CD4-positive, alpha-beta memory T cell (primary cell): ENCODE data around the gene RALGAPA2. TPM values are rescaled to one million over a fixed set of nuclear protein-coding genes. Genes with fewer than 3 reads are reported as not detected.

Experiments used
- CTCF ChIA-PET: fragments of 350-600 bp; sonication (Branson Sonifier 250); formaldehyde crosslinking; loops from one replicate; lab custom pipeline; 2021; ENCODE audit warnings: inconsistent platforms; ENCODE audit not compliant: partially characterized antibody; lab: Charles Lee
- POLR2A ChIA-PET: fragments of 350-600 bp; sonication (Branson Sonifier 250); formaldehyde crosslinking; loops from one replicate; lab custom pipeline; 2021; ENCODE audit not compliant: partially characterized antibody; lab: Charles Lee
- DNase-seq, 5 donors: peaks; one replicate each; pipeline versions ENCODE4 v3.0.0 to v3.0.0-alpha.2; 2020 to 2022; ENCODE audit warnings: mixed read lengths in 1 of 5
- H3K27ac ChIP-seq: one replicate; pipeline ENCODE4 v1.7.0; 2013; ENCODE audit warnings: low read depth, low read length
- H3K27me3 ChIP-seq: 2 replicates; pipeline ENCODE4 v1.7.0; 2013; ENCODE audit warnings: mild to moderate bottlenecking, low read length, moderate library complexity; ENCODE audit not compliant: insufficient read depth
- H3K36me3 ChIP-seq: 2 replicates; pipeline ENCODE4 v1.7.0; 2013; ENCODE audit warnings: mild to moderate bottlenecking, low read length, moderate library complexity; ENCODE audit not compliant: insufficient read depth
- H3K4me1 ChIP-seq: 2 replicates; pipeline ENCODE4 v1.7.0; 2013; ENCODE audit warnings: mild to moderate bottlenecking, low read length, moderate library complexity; ENCODE audit not compliant: insufficient read depth
- H3K4me3 ChIP-seq, 2 donors: one replicate each; pipeline ENCODE4 v1.7.0; 2013; ENCODE audit warnings: low read length in 2 of 2, mild to moderate bottlenecking in 1 of 2
- H3K9me3 ChIP-seq, 2 donors: one replicate each; pipeline ENCODE4 v1.7.0; 2013; ENCODE audit warnings: low read length in 2 of 2, control low read depth in 1 of 2; ENCODE audit not compliant: control insufficient read depth in 1 of 2
- H3K27ac Mint-ChIP-seq, 7 donors: one replicate each; pipeline ENCODE4 v1.8.0; 2020 to 2021; ENCODE audit warnings: mixed read lengths in 7 of 7, mild to moderate bottlenecking in 6 of 7, inconsistent platforms in 3 of 7, moderate library complexity in 3 of 7
- H3K27me3 Mint-ChIP-seq, 2 donors: one replicate each; pipeline ENCODE4 v1.8.0; 2020 to 2021; ENCODE audit warnings: mixed read lengths in 2 of 2
- H3K36me3 Mint-ChIP-seq, 2 donors: one replicate each; pipeline ENCODE4 v1.8.0; 2020 to 2021; ENCODE audit warnings: mixed read lengths in 2 of 2, inconsistent platforms in 1 of 2, mild to moderate bottlenecking in 1 of 2
- H3K4me1 Mint-ChIP-seq, 4 donors: one replicate each; pipeline ENCODE4 v1.8.0; 2020 to 2021; ENCODE audit warnings: mixed read lengths in 4 of 4, mild to moderate bottlenecking in 1 of 4
- H3K4me3 Mint-ChIP-seq, 8 donors: one replicate each; pipeline ENCODE4 v1.8.0; 2020 to 2021; ENCODE audit warnings: mixed read lengths in 8 of 8, mild to moderate bottlenecking in 7 of 8, moderate library complexity in 6 of 8, inconsistent platforms in 3 of 8
- H3K9me3 Mint-ChIP-seq, 8 donors: one replicate each; pipeline ENCODE4 v1.8.0; 2020 to 2021; ENCODE audit warnings: mixed read lengths in 8 of 8, mild to moderate bottlenecking in 5 of 8, inconsistent platforms in 3 of 8, moderate library complexity in 1 of 8
- intact Hi-C: fragments of 100-400 bp; cut with micrococcal nuclease; formaldehyde crosslinking; loops from one replicate; pipeline ENCODE4 v1.15.1; 2023
- polyA plus RNA-seq, 2 donors: library from polyadenylated mRNA; unstranded; fragments of 300-500 nt; fragmentation: Illumina TruSeq; gene quantifications; one replicate each; pipeline ENCODE4 v1.2.3, GENCODE V29; 2021
- total RNA-seq, 2 experiments: library from RNA; stranded (reverse); gene quantifications; one replicate each; pipeline ENCODE4 v1.2.3, GENCODE V29; 2021

Gene RALGAPA2
- total and polyA plus RNA-seq, 4 experiments from 2014 or later = 1.6 to 36.3 (median 21.5) TPM

DNA sequence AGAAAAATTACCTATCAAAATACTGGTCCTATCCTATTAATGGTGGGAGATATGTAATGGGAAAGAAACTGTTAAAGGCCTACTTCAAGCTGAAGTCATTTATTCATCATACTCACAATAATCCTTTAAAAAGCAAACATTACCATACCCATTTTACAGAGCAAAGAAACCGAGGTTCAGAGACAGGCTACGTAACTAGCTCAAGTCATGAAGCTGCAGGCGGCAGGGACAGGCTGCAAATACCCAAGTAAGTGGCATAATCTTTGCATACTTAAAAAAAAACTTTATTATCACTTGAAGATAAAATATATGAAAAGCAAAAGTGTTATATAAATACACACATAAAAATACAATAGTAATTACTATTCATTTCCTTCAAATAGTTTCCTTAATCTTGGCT, 2.6 kb downstream of the RALGAPA2 start:
- H3K36me3 Mint-ChIP-seq = peaks cover 9 to 11% of the 10 kb centered on the region in 2 donors
- no peaks in the 10 kb centered on the region for H3K9me3 Mint-ChIP-seq
- no peaks in the 10 kb centered on the region for H3K36me3 ChIP-seq
- DNase-seq = no peak
- no peak overlapping the region for H3K4me3 ChIP-seq
- H3K4me1 ChIP-seq = peaks cover 17% of the 10 kb centered on the region
- ChIA-PET POLR2A (no interaction called here), CTCF (no interaction called here)
- H3K4me1 Mint-ChIP-seq = peaks cover 31 to 48% (median 41%) of the 10 kb centered on the region in 4 donors
- H3K27me3 Mint-ChIP-seq = no peaks in the 10 kb centered on the region
- no peaks in the 10 kb centered on the region for H3K9me3 ChIP-seq
- H3K27ac Mint-ChIP-seq = peak overlapping the region in 4 of 7 donors; percentile 15 to 94 (median 62)
- no peaks in the 10 kb centered on the region for H3K27me3 ChIP-seq
- H3K4me3 Mint-ChIP-seq = peak overlapping the region in 4 of 8 donors; percentile 82 to 95 (median 92)
- intact Hi-C loops = loop anchor here (5.0 to 10.0 kb wide), 4 partner anchors 417 to 1918 kb away; partner anchors contain the start of genes KIZ and NAA20
- H3K27ac ChIP-seq = no peak overlapping the region

DNA sequence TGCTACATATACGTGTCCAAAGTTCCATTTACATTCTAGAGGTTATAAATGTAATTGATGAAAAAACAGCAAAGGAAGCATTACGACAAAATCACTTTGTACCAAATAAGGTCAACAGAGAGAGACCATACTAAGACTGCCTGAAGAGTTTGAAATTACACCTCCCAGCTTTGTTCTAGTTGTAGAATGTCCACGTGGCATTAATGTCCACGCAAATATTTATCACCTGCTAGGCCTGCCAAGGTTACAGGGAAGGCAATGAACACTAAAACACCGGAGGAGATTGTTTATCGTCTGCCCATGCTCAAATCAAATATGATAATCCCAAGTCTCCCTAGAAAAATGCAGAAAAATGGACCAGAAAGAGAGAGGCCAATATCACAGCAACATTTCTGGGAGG, 6.2 kb downstream of the RALGAPA2 start:
- no peak for DNase-seq
- Histone ChIP-seq H3K27me3 (no peaks in the 10 kb centered on the region), H3K9me3 (no peaks in the 10 kb centered on the region), H3K4me3 (no peak overlapping the region), H3K4me1 (peaks cover 12% of the 10 kb centered on the region), H3K27ac (no peak overlapping the region), H3K36me3 (no peaks in the 10 kb centered on the region)
- CTCF ChIA-PET = no interaction called here
- Mint-ChIP-seq H3K27me3 (no peaks in the 10 kb centered on the region), H3K4me3 (no peak overlapping the region), H3K27ac (no peak overlapping the region), H3K9me3 (no peaks in the 10 kb centered on the region), H3K36me3 (peaks cover 3 to 12% of the 10 kb centered on the region in 2 donors), H3K4me1 (peaks cover 33 to 49% (median 44%) of the 10 kb centered on the region in 4 donors)
- POLR2A ChIA-PET = no interaction called here
- intact Hi-C loops = no loop called here

DNA sequence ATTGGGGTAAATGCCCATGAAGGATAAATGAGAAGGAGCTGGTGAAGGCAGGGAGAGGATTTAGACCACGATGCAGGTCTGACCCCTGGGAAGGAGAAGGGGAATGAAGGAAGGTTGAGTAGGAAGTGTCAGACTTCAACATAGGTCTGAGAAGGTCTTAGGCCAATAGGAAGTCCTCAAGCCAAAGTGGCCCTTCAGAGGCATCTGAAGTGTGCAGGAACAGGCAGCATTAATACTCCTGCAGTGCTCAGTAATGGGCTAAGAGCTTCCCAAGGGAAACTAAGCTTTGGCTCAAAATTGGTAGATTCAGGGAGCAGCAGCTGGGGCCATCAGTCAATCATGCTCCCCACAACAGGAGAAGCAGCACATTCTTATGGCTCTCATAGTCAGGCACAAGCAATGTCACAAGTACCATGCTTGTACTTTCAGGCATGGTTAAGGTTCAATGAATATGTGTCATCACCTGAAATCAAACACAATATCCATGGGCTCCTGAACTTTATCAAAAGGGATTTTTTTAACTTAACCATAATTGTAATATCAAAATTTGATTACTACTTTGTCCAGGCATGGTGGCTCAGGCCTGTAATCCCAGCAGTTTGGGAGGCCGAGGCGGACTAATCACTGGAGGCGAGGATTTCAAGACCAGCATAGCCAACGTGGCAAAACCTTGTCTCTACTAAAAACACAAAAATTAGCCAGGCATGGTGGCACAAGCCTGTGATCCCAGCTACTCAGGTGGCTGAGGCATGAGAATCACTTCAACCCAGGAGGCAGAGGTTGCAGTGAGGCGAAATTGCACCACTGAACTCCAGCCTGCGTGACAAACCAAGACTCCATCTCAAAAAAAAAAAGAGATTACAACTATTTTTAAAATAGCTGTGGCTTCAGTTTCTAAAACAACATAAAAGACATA, 9.9 kb downstream of the RALGAPA2 start:
- Histone ChIP-seq H3K4me3 (no peak overlapping the region), H3K27me3 (no peaks in the 10 kb centered on the region), H3K9me3 (no peaks in the 10 kb centered on the region), H3K36me3 (no peaks in the 10 kb centered on the region), H3K27ac (no peak overlapping the region), H3K4me1 (no peaks in the 10 kb centered on the region)
- Mint-ChIP-seq H3K27me3 (no peaks in the 10 kb centered on the region), H3K9me3 (no peaks in the 10 kb centered on the region), H3K4me3 (no peak overlapping the region), H3K36me3 (peaks cover 0 to 12% of the 10 kb centered on the region in 2 donors), H3K4me1 (peaks cover 21 to 40% (median 30%) of the 10 kb centered on the region in 4 donors), H3K27ac (peak overlapping the region in 1 of 7 donors; percentile 5)
- intact Hi-C loops = no loop called here
- ChIA-PET CTCF (interaction anchor here (1.4 kb wide), 1 partner anchor 9 kb away, joined by 5 read pairs; no protein-coding TSS in a partner anchor), POLR2A (interaction anchor here (0.6 kb wide), 2 partner anchors 10 to 626 kb away, joined by 3 to 5 read pairs; partner anchors contain the start of gene RALGAPA2)
- no peak for DNase-seq

DNA sequence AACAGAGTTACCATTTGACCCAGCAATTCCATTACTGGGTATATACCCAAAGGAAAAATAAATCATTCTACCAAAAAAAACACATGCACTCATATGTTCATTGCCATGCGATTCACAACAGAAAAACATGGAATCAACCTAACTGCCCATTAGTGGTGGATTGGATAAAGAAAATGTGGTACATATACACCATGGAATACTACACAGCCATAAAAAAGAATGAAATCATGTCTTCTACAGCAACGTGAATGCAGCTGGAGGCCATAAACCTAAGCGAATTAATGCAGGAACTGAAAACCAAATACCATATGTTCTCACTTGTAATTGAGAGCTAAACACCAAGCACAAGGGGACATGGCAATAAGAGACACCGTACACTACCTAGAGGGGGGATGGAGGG, 12.5 kb downstream of the RALGAPA2 start:
- H3K4me1 Mint-ChIP-seq = peaks cover 19 to 40% (median 32%) of the 10 kb centered on the region in 4 donors
- Histone ChIP-seq H3K4me1 (no peaks in the 10 kb centered on the region), H3K36me3 (no peaks in the 10 kb centered on the region), H3K27ac (no peak overlapping the region), H3K27me3 (no peaks in the 10 kb centered on the region), H3K4me3 (no peak overlapping the region), H3K9me3 (no peaks in the 10 kb centered on the region)
- POLR2A ChIA-PET = no interaction called here
- H3K27ac Mint-ChIP-seq = no peak overlapping the region
- H3K27me3 Mint-ChIP-seq = no peaks in the 10 kb centered on the region
- no peak overlapping the region for H3K4me3 Mint-ChIP-seq
- CTCF ChIA-PET = interaction anchor here (1.1 kb wide), 1 partner anchor 9 kb away, joined by 3 read pairs; no protein-coding TSS in a partner anchor
- peaks cover 3 to 4% of the 10 kb centered on the region in 2 donors for H3K36me3 Mint-ChIP-seq
- intact Hi-C loops = no loop called here
- DNase-seq = no peak
- H3K9me3 Mint-ChIP-seq = no peaks in the 10 kb centered on the region

- no peak for DNase-seq
- CTCF ChIA-PET = no interaction called here
- H3K4me3 Mint-ChIP-seq = no peak overlapping the region
- Histone ChIP-seq H3K27me3 (no peaks in the 10 kb centered on the region), H3K4me3 (no peak overlapping the region), H3K36me3 (no peaks in the 10 kb centered on the region), H3K4me1 (no peaks in the 10 kb centered on the region), H3K27ac (no peak overlapping the region), H3K9me3 (no peaks in the 10 kb centered on the region)
- POLR2A ChIA-PET = no interaction called here
- peaks cover 3 to 4% of the 10 kb centered on the region in 2 donors for H3K36me3 Mint-ChIP-seq
- intact Hi-C loops = no loop called here
- peaks cover 16 to 34% (median 27%) of the 10 kb centered on the region in 4 donors for H3K4me1 Mint-ChIP-seq
- H3K27me3 Mint-ChIP-seq = no peaks in the 10 kb centered on the region
- H3K27ac Mint-ChIP-seq = no peak overlapping the region
- H3K9me3 Mint-ChIP-seq = no peaks in the 10 kb centered on the region
Observed at GRCh38 chr20:20699144-20699543, 13.3 kb downstream of the RALGAPA2 start.

DNA sequence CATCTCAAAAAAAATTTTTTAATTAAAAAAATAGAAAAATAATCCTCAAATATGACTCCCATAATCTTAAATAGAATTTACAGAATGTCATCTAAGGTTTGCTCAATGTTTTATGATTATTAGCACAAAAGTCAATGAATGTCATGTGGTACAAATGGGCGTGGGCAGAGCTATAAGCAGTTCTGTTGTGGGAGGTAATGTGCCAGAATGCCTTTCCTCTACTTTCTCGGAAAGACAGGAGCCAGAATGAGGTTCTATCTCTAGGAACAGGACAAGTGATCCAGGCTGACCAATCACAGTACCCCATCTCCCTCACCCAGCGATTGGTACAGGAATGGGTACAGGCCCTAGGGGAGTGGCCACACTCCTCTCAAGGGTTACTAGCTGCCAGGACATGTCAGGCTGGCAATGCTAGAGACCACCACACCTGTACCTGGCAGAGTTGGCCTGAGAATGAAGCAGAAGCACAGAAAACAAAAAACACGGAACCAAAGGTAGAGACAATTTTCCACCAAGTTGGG, 15.1 kb downstream of the RALGAPA2 start:
- H3K9me3 ChIP-seq = no peaks in the 10 kb centered on the region
- peak overlapping the region in 1 of 7 donors; percentile 37 for H3K27ac Mint-ChIP-seq
- no peaks in the 10 kb centered on the region for H3K27me3 Mint-ChIP-seq
- peaks cover 15 to 36% (median 24%) of the 10 kb centered on the region in 4 donors for H3K4me1 Mint-ChIP-seq
- H3K4me1 ChIP-seq = no peaks in the 10 kb centered on the region
- H3K27me3 ChIP-seq = no peaks in the 10 kb centered on the region
- intact Hi-C loops = no loop called here
- no peaks in the 10 kb centered on the region for H3K36me3 ChIP-seq
- ChIA-PET POLR2A (no interaction called here), CTCF (no interaction called here)
- H3K9me3 Mint-ChIP-seq = no peaks in the 10 kb centered on the region
- no peak overlapping the region for H3K27ac ChIP-seq
- H3K4me3 ChIP-seq = no peak overlapping the region
- no peak for DNase-seq
- H3K4me3 Mint-ChIP-seq = no peak overlapping the region
- peaks cover 3 to 4% of the 10 kb centered on the region in 2 donors for H3K36me3 Mint-ChIP-seq

GRCh38 chr20:20695250-20695816, 17.1 kb downstream of the RALGAPA2 start:
- intact Hi-C loops = no loop called here

More at GRCh38 chr20:20695250-20695816, 17.1 kb downstream of the RALGAPA2 start:
- H3K27ac ChIP-seq = no peak overlapping the region
- no peaks in the 10 kb centered on the region for H3K36me3 ChIP-seq
- ChIA-PET CTCF (no interaction called here), POLR2A (no interaction called here)
- no peaks in the 10 kb centered on the region for H3K9me3 Mint-ChIP-seq
- H3K4me1 ChIP-seq = no peaks in the 10 kb centered on the region
- no peak for DNase-seq
- H3K27me3 Mint-ChIP-seq = no peaks in the 10 kb centered on the region
- H3K9me3 ChIP-seq = no peaks in the 10 kb centered on the region
- H3K27ac Mint-ChIP-seq = no peak overlapping the region
- H3K36me3 Mint-ChIP-seq = peaks cover 0 to 3% of the 10 kb centered on the region in 2 donors
- peaks cover 16 to 39% (median 25%) of the 10 kb centered on the region in 4 donors for H3K4me1 Mint-ChIP-seq
- no peaks in the 10 kb centered on the region for H3K27me3 ChIP-seq
- H3K4me3 ChIP-seq = no peak overlapping the region
- no peak overlapping the region for H3K4me3 Mint-ChIP-seq
